Right hindlimb (tissue), 1 donor: Measurements from ENCODE around the gene SNAPC4.

Experiments
- DNase-seq: peaks from one replicate; pipeline ENCODE4 v3.0.0-alpha.2; 2018

Gene SNAPC4

GRCh38 chr9:136385015-136385414, 15.0 kb downstream of the SNAPC4 start:
- DNase-seq: no peak

- DNase-seq: no peak
Observed at GRCh38 chr9:136383436-136383835, 16.5 kb downstream of the SNAPC4 start.

GRCh38 chr9:136381966-136382513, 17.9 kb downstream of the SNAPC4 start:
- no peak for DNase-seq

- DNase-seq: no peak
Observed at GRCh38 chr9:136381311-136381710, 18.7 kb downstream of the SNAPC4 start.

- no peak for DNase-seq
Observed at GRCh38 chr9:136380381-136380780, 19.6 kb downstream of the SNAPC4 start.

- no peak for DNase-seq
Observed at GRCh38 chr9:136379891-136380290, 20.1 kb downstream of the SNAPC4 start.

GRCh38 chr9:136379401-136379800, 20.6 kb downstream of the SNAPC4 start:
- no peak for DNase-seq

GRCh38 chr9:136379003-136379287, 21.0 kb downstream of the SNAPC4 start:
- no peak for DNase-seq

- DNase-seq: no peak
Observed at GRCh38 chr9:136378170-136379002, 21.6 kb downstream of the SNAPC4 start.

- no peak for DNase-seq
Observed at GRCh38 chr9:136377341-136378169, 22.4 kb downstream of the SNAPC4 start.

GRCh38 chr9:136376457-136376856, 23.5 kb downstream of the SNAPC4 start:
- no peak for DNase-seq

GRCh38 chr9:136375096-136375495, 24.9 kb downstream of the SNAPC4 start:
- DNase-seq: no peak

GRCh38 chr9:136374183-136374575, 25.8 kb downstream of the SNAPC4 start:
- DNase-seq: no peak

- DNase-seq: no peak
Observed at GRCh38 chr9:136373300-136374182, 26.4 kb downstream of the SNAPC4 start, which contains the start of gene CARD9. Gene CARD9 (minus strand): TSS chr9:136373669. CDS start chr9:136372078, 1,591 bp downstream.

GRCh38 chr9:136372561-136373299, 27.2 kb downstream of the SNAPC4 start:
- peak; percentile 72 for DNase-seq

- DNase-seq: no peak
Observed at GRCh38 chr9:136372006-136372405, 28.0 kb downstream of the SNAPC4 start.

GRCh38 chr9:136371533-136371880, 28.5 kb downstream of the SNAPC4 start:
- DNase-seq: no peak

GRCh38 chr9:136370687-136371532, 29.1 kb downstream of the SNAPC4 start:
- no peak for DNase-seq

- no peak for DNase-seq
Observed at GRCh38 chr9:136370037-136370436, 29.9 kb downstream of the SNAPC4 start.

- no peak for DNase-seq
Observed at GRCh38 chr9:136368190-136368589, 31.8 kb downstream of the SNAPC4 start.
